SK-N-SH treated with all-trans-retinoic acid at 6 μM for 48 hours (cell line): ENCODE results near the gene FIBCD1.

Source experiments
- ARNTL ChIP-seq: fragments of 450-650 bp; formaldehyde crosslinking; IDR thresholded peaks from 2 replicates; pipeline ENCODE4 v1.5.0; 2020; ENCODE audit warnings: low read depth, mild to moderate bottlenecking, moderate library complexity, borderline replicate concordance
- BACH2 ChIP-seq: fragments of 250-450 bp; sonication (Bioruptor Pico); IDR thresholded peaks from 2 replicates; pipeline ENCODE4 v1.9.0; 2021; ENCODE audit warnings: mild to moderate bottlenecking, borderline replicate concordance
- CREB5 ChIP-seq: fragments of 250-450 bp; sonication (Bioruptor Pico); IDR thresholded peaks from 2 replicates; pipeline ENCODE4 v1.5.1; 2020; ENCODE audit warnings: low read depth, mild to moderate bottlenecking, moderate library complexity
- ISL1 ChIP-seq: fragments of 250-450 bp; sonication (Bioruptor Pico); IDR thresholded peaks from 2 replicates; pipeline ENCODE4 v2.1.2; 2022; ENCODE audit warnings: mild to moderate bottlenecking, moderate library complexity
- PPARA ChIP-seq: fragments of 250-450 bp; sonication (Bioruptor Pico); IDR thresholded peaks from 2 replicates; pipeline ENCODE4 v1.5.0; 2020; ENCODE audit warnings: mild to moderate bottlenecking, borderline replicate concordance
- RARB ChIP-seq: fragments of 250-450 bp; sonication (Bioruptor Pico); IDR thresholded peaks from 2 replicates; pipeline ENCODE4 v1.8.0; 2021; ENCODE audit warnings: mild to moderate bottlenecking, moderate library complexity
- TCF4 ChIP-seq: fragments of 250-450 bp; sonication (Bioruptor Pico); IDR thresholded peaks from 2 replicates; pipeline ENCODE4 v1.8.0; 2021; ENCODE audit warnings: mild to moderate bottlenecking, moderate library complexity, borderline replicate concordance
- TOX ChIP-seq: fragments of 250-450 bp; sonication (Bioruptor Pico); IDR thresholded peaks from 2 replicates; pipeline ENCODE4 v1.8.0; 2021; ENCODE audit warnings: mild to moderate bottlenecking, moderate library complexity, borderline replicate concordance
- ZFP3 ChIP-seq: fragments of 250-450 bp; sonication (Bioruptor Pico); IDR thresholded peaks from 2 replicates; pipeline ENCODE4 v1.5.0; 2020; ENCODE audit warnings: mild to moderate bottlenecking, moderate library complexity
- ZFP30 ChIP-seq: fragments of 450-650 bp; formaldehyde crosslinking; IDR thresholded peaks from 2 replicates; pipeline ENCODE4 v1.5.0; 2022; ENCODE audit warnings: mild to moderate bottlenecking, moderate library complexity
- ZNF565 ChIP-seq: fragments of 450-650 bp; formaldehyde crosslinking; conservative IDR thresholded peaks from 2 replicates; pipeline ENCODE4 v1.5.0; 2020; ENCODE audit warnings: low read depth, mild to moderate bottlenecking, moderate library complexity

DNA sequence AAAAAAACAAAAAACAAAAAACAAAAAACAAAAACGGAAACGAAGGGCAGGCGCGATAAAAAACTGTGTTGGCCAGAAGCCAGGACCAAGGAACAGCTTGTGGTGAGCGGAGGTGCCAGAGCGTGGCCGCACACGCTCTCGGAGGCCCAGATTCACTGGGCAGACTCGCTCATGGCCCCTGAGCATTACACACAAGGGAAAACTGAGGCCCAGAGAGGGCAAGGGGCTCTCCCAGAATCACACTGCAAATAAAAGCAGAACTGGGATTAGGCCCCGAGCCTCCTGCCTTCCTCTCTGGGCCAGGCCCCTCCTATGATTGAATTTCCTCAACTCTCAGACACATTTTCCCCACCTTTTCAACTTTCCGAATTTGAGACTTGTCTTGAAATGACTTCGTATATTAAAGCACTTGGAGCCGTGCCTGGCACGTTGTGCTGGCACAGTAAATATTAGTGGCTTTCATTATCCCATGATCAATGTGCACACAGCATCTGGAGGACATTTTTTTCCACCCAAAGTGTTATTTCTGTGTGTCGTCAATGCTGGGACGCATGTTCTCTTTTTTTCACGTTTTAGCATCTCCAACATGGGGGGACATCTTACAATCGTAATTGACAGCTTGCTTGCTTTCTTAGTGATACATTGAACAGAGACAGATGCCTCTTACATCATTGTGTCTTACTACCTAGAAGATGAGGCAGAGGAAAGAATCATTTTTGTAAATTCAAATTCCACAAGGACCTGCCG is 7.4 kb downstream of the FIBCD1 start:
- TF ChIP-seq RARB (CRISPR knock-in tag) (no peak), PPARA (CRISPR knock-in tag) (no peak), CREB5 (CRISPR knock-in tag) (no peak), TOX (CRISPR knock-in tag) (no peak), ZNF565 (CRISPR knock-in tag) (no peak), ARNTL (CRISPR knock-in tag) (no peak), ZFP3 (no peak), TCF4 (CRISPR knock-in tag) (no peak), ISL1 (no peak), ZFP30 (CRISPR knock-in tag) (no peak), BACH2 (no peak)
